Neural progenitor cell (in vitro differentiated cells): ENCODE measurements around the gene OTUD3.

Experiments used
- EZH2 ChIP-seq: fragments of 200-600 bp; sonication (generic); IDR thresholded peaks from 2 replicates; pipeline ENCODE4 v1.6.1; 2017; ENCODE audit warnings: antibody characterized with exemption, mild to moderate bottlenecking, moderate library complexity
- EZH2phosphoT487 ChIP-seq: fragments of 200-600 bp; sonication (generic); IDR thresholded peaks from 2 replicates; pipeline ENCODE4 v1.6.1; 2017; ENCODE audit warnings: antibody characterized with exemption
- TF ChIP-seq, protein P1 (sequence below): fragments of 200-600 bp; sonication (generic); IDR thresholded peaks from 2 replicates; pipeline ENCODE4 v1.5.1; 2017; ENCODE audit warnings: antibody characterized with exemption, mild to moderate bottlenecking

DNA sequence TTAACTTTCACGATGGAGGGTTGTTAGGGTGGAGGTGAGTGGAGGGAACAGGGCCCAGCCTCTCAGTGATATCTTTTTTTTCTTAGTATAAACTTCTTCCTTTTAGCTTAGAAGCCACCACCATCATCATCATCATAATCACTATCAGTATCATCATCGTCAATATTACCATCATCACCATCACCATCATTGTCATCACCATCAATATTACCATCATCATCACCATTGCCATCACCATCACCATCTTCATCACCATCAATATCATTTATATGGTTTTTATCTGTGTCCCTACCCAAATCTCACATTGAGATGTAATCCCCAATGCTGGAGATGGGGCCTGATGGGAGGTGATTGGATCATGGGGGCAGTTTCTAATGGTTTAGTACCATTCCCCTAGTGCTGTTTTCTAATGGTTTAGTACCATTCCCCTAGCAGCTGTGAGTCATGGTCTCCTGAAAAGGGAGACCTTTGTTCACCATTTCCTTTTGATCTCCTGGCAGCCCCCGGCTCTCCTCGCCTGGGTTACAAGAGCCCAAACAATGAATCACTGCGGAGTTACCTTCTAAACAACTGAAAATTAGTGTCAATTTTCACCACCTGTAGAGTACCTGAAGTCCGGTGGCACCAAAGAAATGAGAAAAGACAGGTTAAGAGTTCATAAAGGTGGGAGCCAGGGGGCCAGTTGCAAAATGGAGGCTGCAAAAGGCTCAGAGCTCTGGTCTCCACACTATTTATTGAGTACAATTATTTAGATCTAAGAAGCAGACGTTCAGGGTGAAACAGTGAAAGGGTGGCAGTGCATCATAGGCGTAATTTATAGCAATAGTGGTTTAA is 44.3 kb downstream of the OTUD3 start:
- TF ChIP-seq, protein P1, sequence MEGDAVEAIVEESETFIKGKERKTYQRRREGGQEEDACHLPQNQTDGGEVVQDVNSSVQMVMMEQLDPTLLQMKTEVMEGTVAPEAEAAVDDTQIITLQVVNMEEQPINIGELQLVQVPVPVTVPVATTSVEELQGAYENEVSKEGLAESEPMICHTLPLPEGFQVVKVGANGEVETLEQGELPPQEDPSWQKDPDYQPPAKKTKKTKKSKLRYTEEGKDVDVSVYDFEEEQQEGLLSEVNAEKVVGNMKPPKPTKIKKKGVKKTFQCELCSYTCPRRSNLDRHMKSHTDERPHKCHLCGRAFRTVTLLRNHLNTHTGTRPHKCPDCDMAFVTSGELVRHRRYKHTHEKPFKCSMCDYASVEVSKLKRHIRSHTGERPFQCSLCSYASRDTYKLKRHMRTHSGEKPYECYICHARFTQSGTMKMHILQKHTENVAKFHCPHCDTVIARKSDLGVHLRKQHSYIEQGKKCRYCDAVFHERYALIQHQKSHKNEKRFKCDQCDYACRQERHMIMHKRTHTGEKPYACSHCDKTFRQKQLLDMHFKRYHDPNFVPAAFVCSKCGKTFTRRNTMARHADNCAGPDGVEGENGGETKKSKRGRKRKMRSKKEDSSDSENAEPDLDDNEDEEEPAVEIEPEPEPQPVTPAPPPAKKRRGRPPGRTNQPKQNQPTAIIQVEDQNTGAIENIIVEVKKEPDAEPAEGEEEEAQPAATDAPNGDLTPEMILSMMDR: no peak
- no peak for TF ChIP-seq EZH2
- no peak for TF ChIP-seq EZH2phosphoT487
